ENCODE measurements around the gene MX2.
A peak's percentile ranks its signal among the peaks of the same experiment; 100 is the strongest.

Gene MX2

DNA sequence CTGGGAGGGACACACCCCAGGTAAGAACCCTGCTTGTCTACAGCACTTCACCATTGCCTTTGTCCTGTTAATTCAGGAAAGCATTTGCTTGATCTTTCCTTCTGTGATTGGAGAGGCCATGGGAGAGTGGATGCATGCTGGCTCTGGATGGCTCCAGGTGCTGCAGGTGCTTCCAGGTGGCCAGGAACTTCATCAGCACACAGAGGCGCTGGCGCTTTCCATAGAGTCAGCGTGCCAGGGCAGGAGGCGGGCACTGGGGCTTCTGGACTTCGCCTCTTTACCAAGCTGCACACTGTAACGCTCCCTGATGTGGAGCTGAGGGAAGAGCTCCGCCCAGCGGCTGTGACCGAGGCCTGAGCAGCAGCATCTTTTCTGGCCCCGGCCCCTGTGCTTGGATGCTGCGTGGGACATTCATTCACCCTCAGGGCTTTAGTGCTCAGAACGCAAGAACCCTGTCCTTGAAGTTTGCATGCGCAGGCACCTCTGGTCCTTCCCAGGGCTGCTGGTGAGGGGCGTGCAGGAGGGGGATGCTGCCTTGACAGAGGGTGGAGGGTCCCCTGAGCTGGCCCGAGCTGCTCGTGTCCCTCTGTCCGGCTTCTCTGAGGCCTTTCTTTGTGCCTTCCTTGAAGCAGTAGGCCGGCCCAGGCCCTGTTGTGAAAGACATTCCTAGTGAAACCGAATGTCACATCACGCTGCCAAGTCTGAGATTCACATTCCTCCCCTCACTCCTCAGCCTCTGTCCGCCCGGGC is 1.6 kb upstream of the MX2 start:
- H3K9ac ChIP-seq (ENCODE audit: low read depth, low read length), result no peak overlapping the region
- no peaks in the 10 kb centered on the region for H3K9me3 ChIP-seq (replicated peaks; ENCODE audit: low read length)
- H3K4me1 ChIP-seq (ENCODE audit: control insufficient read depth, insufficient read depth, low read length), result no peaks in the 10 kb centered on the region

DNA sequence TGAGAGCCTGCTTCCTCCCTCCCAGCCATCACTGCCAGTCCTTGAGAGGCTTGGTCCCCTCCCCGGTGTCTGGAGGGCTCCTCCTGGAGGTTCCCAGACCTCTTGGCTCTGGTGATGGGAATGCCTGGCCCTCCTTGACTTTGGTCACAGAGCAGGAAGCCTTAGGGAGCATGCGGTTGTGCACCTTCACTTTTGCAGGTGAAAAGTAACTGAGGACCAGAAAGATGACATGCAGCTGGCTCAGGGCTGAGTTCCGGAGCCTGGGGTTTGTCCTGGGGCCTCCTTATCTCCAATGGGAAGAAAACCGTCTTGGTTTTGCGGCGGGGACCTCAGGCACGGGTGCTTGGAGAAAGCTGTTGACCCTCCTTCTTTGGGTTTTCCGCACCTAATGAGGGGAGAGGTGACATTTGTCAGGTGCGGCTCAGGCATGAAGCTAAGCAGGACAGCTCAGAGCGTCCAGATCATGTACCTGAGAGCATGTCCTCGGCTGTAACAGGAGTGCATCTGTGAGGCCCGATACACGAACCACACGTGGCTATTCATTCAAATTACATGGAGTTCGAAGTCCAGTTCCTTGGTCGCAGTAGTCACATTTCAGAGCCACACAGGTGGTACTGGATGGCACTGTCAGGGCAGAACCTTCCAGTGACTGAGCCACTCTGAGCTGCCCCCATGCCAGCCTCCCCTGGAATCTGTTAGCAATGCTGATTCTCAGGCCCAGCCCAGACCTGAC is 608 bp upstream of the MX2 start:
- no peaks in the 10 kb centered on the region for H3K36me3 ChIP-seq (ENCODE audit: insufficient read depth, low read length)
- H3K9me3 ChIP-seq (replicated peaks; ENCODE audit: low read length), result no peaks in the 10 kb centered on the region
- H3K4me1 ChIP-seq (ENCODE audit: control insufficient read depth, insufficient read depth, low read length), result no peaks in the 10 kb centered on the region
- peaks cover 3% of the 10 kb centered on the region for H3K27me3 ChIP-seq (ENCODE audit: control insufficient read depth, insufficient read depth, low read length)
- H3K4me3 ChIP-seq (ENCODE audit: low read length), result no peak overlapping the region
- peak overlapping the region; percentile 26 for H3K4me2 ChIP-seq (ENCODE audit: low read length)
- H3K9ac ChIP-seq (ENCODE audit: low read depth, low read length), result no peak overlapping the region

More for the DNA sequence above, 1.6 kb upstream of the MX2 start:
- peaks cover 7% of the 10 kb centered on the region for H3K27me3 ChIP-seq (ENCODE audit: control insufficient read depth, insufficient read depth, low read length)
- no peak overlapping the region for H3K4me3 ChIP-seq (ENCODE audit: low read length)
- no peaks in the 10 kb centered on the region for H3K36me3 ChIP-seq (ENCODE audit: insufficient read depth, low read length)
- no peak overlapping the region for H3K4me2 ChIP-seq (ENCODE audit: low read length)

DNA sequence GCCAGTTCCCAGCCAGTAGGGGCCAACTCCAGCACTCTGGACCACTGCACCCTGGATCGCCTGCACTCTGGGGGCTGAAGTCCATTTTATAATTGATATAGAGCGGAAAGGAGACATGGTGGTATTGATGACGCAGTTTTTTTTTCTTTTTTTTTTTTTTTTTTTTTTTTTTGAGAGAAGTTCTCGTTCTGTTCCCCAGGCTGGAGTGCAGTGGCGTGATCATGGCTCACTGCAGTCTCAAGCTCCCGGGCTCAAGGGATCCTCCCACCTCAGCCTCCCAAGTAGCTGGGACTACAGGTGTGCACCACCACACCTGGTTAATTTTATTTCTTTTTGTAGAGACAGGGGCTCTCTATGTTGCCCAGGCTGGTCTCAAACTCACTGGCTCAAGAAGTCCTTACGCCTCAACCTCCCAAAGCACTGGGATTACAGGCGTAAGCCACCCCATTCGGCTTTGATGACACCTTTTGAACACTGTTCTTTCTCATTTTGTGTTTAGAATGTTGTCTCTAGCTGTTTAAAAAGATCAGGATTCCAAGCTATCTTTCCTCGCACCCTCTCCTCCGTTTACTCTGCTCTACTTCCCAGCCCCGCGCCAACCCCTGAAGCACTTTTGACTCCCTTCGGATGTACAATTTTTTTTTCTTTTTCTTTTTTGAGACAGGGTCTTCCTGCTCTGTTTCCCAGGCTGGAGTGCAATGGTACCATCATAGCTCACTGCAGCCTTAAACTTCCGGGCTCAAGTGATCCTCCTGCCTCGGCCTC is 960 bp downstream of the MX2 start:
- no peaks in the 10 kb centered on the region for H3K36me3 ChIP-seq (ENCODE audit: insufficient read depth, low read length)
- no peaks in the 10 kb centered on the region for H3K9me3 ChIP-seq (replicated peaks; ENCODE audit: low read length)
- H3K4me3 ChIP-seq (ENCODE audit: low read length), result no peak overlapping the region
- no peak overlapping the region for H3K4me2 ChIP-seq (ENCODE audit: low read length)
- no peak overlapping the region for H3K9ac ChIP-seq (ENCODE audit: low read depth, low read length)
- no peaks in the 10 kb centered on the region for H3K4me1 ChIP-seq (ENCODE audit: control insufficient read depth, insufficient read depth, low read length)
- H3K27me3 ChIP-seq (ENCODE audit: control insufficient read depth, insufficient read depth, low read length), result peaks cover 3% of the 10 kb centered on the region

DNA sequence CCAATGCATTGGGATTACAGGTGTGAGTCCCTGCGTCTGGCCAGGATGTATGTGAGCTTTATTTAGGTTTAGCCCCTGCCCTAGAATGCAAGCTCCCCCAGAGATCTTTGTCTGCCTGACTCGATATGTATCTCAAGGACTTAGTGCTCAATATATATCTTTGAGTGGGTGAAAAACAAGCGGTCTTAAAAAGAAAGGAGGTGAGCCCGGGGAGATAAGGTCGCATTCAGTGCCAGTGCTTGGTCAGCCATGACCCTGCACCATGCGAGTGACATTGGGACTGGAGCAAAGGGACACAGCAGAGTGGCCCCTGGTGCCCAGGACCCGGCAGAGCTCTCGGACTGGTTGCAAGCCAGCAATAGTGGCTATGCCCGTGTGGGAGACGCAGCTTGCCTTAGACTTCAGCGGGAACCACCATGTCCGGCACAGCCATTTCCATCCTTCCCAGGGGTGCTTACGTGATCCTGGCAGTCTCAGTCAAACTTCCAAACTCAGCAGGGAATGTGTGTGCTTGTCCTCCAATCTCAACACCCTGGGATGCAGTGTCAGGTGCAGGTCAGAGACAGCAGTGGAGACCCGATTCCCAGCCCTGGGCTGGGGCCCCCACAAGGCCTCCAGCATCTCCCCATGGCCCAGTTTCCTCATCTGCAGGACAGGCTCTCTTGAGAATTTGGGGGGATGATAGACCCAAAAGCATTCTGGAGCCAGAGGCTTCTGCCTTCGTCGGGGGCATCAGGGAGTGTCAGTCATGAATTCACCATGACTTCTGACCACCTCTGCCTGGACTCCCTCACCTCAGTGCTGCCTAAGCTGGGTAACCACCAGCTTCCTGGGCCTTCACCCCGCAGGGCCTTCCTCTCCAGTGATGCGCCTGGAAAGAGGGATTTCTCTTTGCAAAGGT is 1.8 kb downstream of the MX2 start:
- peaks cover 12% of the 10 kb centered on the region for H3K27me3 ChIP-seq (ENCODE audit: control insufficient read depth, insufficient read depth, low read length)
- no peak overlapping the region for H3K9ac ChIP-seq (ENCODE audit: low read depth, low read length)
- no peaks in the 10 kb centered on the region for H3K9me3 ChIP-seq (replicated peaks; ENCODE audit: low read length)
- no peaks in the 10 kb centered on the region for H3K36me3 ChIP-seq (ENCODE audit: insufficient read depth, low read length)
- no peak overlapping the region for H3K4me2 ChIP-seq (ENCODE audit: low read length)
- H3K4me1 ChIP-seq (ENCODE audit: control insufficient read depth, insufficient read depth, low read length), result no peaks in the 10 kb centered on the region
- H3K4me3 ChIP-seq (ENCODE audit: low read length), result no peak overlapping the region

DNA sequence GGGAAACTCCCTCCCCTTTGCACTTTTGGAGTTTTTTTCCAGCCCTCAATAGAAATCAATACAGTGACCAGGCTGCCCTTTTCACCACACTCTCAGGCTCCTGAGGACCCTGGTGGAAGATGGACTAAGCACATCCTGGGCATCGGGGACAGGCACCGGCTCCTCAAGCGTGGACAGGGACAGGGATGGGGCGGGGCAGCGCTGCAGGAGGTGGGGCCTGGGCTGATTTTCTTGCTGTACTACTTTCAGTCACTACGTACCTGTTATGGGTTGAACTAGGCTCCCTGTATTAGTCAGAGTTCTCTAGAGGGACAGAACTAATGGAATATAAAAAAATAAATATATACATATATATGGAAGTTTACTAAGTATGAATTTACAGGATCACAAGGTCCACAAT is 2.5 kb downstream of the MX2 start:
- Histone ChIP-seq H3K36me3 (ENCODE audit: insufficient read depth, low read length) (no peaks in the 10 kb centered on the region), H3K9ac (ENCODE audit: low read depth, low read length) (no peak overlapping the region), H3K4me3 (ENCODE audit: low read length) (no peak overlapping the region), H3K4me2 (ENCODE audit: low read length) (no peak overlapping the region), H3K4me1 (ENCODE audit: control insufficient read depth, insufficient read depth, low read length) (no peaks in the 10 kb centered on the region), H3K27me3 (ENCODE audit: control insufficient read depth, insufficient read depth, low read length) (peaks cover 17% of the 10 kb centered on the region), H3K9me3 (replicated peaks; ENCODE audit: low read length) (no peaks in the 10 kb centered on the region)

DNA sequence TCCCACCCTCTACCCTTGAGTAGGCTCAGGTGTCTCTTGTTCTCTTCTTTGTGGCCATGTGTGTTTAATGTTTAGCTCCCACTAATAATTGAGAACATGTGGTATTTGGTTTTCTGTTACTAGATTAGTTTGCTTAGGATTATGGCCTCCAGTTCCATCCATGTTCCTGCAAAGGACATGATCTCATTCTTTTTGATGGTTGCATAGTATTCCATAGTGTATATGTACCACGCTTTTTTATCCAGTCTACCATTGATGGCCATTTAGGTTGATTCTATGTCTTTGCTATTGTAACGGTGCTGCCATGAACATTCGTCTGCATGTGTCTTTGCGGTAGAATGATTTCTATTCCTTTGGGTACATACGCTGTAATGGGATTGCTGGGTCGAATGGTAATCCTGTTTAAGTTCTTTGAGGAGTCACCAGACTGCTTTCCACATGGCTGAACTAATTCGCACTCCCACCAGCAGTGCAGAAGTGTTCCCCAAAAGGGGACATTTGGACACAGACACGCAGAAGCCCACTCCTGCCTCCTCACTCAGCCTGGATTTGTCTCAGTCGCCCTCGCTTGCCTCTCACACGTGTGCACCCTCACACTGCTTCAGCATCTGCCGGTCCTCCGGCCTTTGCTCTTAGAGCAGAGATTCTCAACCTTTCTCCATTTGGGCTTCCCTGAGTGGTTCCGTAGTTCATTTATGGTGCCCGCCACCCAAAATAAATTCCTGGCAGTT is 3.7 kb downstream of the MX2 start:
- Histone ChIP-seq H3K4me1 (ENCODE audit: control insufficient read depth, insufficient read depth, low read length) (no peaks in the 10 kb centered on the region), H3K4me3 (ENCODE audit: low read length) (no peak overlapping the region), H3K27me3 (ENCODE audit: control insufficient read depth, insufficient read depth, low read length) (peaks cover 23% of the 10 kb centered on the region), H3K9me3 (replicated peaks; ENCODE audit: low read length) (no peaks in the 10 kb centered on the region), H3K9ac (ENCODE audit: low read depth, low read length) (no peak overlapping the region), H3K4me2 (ENCODE audit: low read length) (no peak overlapping the region), H3K36me3 (ENCODE audit: insufficient read depth, low read length) (no peaks in the 10 kb centered on the region)

DNA sequence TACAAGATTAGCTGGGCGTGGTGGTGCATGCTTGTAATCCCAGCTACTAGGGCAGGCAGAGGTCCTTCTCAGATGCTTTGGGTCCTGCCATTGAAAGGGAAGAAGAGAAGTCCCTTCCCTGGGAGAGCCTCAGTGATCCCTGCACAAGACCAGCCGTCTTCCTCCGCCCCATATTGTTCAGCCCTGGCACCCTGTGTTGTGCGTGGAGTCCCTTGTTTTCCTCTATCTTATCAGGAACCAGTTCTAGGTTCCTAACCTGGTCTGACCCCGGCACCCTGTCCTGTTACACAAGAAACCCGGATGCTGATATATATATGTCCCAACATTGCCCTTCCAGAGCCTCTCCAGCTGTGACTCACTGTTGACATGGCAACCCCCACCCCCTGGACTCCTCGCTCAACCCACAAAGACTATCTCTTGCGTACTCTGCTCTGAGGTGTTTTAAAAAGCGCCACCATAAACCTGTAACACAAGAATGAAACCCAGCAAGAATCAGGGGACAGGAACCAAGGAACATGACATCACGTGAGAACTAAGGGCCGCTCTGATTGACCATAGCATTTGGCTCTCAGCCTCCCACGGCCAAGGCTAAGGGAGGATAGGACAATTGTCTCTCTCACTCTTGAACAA is 4.8 kb downstream of the MX2 start:
- no peaks in the 10 kb centered on the region for H3K36me3 ChIP-seq (ENCODE audit: insufficient read depth, low read length)
- H3K4me2 ChIP-seq (ENCODE audit: low read length), result no peak overlapping the region
- H3K27me3 ChIP-seq (ENCODE audit: control insufficient read depth, insufficient read depth, low read length), result peaks cover 23% of the 10 kb centered on the region
- H3K9ac ChIP-seq (ENCODE audit: low read depth, low read length), result no peak overlapping the region
- no peak overlapping the region for H3K4me3 ChIP-seq (ENCODE audit: low read length)
- H3K4me1 ChIP-seq (ENCODE audit: control insufficient read depth, insufficient read depth, low read length), result no peaks in the 10 kb centered on the region
- H3K9me3 ChIP-seq (replicated peaks; ENCODE audit: low read length), result no peaks in the 10 kb centered on the region

DNA sequence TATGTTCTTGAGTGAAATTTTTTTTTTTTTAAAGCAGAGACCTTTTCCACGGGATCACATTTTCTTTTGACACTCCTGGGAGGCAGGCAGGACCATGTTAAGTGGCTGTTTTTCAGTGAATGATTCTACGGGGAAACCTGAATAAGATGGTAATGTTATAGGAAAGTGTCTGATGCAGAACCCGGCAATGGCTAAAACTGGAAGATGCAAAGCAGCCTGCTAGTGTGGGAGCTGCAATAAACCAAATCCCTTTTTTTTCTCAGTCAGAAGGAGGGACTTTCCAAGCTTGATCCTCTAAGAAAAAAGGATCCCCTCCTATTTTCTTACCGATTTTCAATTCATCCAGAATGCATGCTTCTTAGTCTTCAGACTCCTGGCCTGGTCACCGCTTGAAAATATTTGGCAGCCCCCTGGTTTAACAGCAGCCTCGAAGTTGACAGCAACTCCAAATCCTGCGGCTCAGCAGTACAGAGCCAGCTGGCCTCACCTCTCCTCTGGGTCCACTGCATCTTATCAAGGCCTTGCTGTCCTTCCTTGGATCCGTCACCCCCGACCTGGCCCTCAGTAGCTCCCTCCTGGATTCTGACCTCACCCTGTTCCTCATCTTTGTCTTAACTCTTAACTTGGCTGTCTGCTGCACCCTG is 5.6 kb downstream of the MX2 start:
- Histone ChIP-seq H3K9me3 (replicated peaks; ENCODE audit: low read length) (no peaks in the 10 kb centered on the region), H3K4me3 (ENCODE audit: low read length) (no peak overlapping the region), H3K4me1 (ENCODE audit: control insufficient read depth, insufficient read depth, low read length) (no peaks in the 10 kb centered on the region), H3K36me3 (ENCODE audit: insufficient read depth, low read length) (no peaks in the 10 kb centered on the region), H3K9ac (ENCODE audit: low read depth, low read length) (no peak overlapping the region), H3K27me3 (ENCODE audit: control insufficient read depth, insufficient read depth, low read length) (peaks cover 23% of the 10 kb centered on the region), H3K4me2 (ENCODE audit: low read length) (no peak overlapping the region)

DNA sequence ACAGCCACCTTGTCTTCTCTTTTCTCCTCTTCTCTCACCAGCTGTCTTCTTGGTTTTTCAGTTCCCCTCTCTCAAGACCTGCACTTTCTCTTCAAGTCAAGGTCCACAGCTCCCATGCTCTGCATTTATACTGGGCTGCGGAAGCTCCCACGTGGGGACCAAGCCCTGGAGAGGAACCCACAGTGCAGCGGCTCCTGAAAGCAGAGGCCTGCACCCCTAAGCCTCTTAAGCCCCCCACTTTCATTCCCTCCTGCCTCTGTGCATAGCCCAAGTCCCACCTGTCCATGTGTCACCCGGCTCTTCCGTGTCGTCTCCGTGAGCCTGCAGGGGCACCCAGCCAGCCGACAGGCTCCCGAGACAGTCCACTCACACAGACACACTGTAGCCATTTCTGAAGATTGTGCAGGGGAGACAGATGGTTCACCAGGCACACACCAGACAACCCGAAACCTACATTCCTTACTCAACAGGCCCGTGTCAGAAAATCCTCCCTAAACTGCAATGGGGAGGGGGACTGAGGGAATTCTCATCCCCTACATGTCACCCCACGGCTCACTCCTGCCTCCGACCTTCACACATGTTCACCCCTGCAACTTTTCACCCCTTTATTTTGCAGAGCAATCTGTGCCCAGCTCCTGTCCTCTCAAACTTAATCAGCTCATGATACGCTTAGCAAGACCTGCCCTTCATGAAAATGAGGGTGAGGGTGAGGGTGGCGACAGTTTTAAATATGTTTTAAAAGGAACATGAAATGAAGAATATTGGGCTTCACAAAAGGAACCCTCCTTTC is 6.3 kb downstream of the MX2 start:
- Histone ChIP-seq H3K36me3 (ENCODE audit: insufficient read depth, low read length) (no peaks in the 10 kb centered on the region), H3K9me3 (replicated peaks; ENCODE audit: low read length) (no peaks in the 10 kb centered on the region), H3K4me1 (ENCODE audit: control insufficient read depth, insufficient read depth, low read length) (no peaks in the 10 kb centered on the region), H3K9ac (ENCODE audit: low read depth, low read length) (no peak overlapping the region), H3K27me3 (ENCODE audit: control insufficient read depth, insufficient read depth, low read length) (peaks cover 23% of the 10 kb centered on the region), H3K4me2 (ENCODE audit: low read length) (no peak overlapping the region), H3K4me3 (ENCODE audit: low read length) (no peak overlapping the region)

All from skeletal muscle satellite cell (primary cell).